HG03025 (cell line): ENCODE measurements around the gene HSFX3.
"Not testable (repeated sequence)": the region's sequence is repeated elsewhere in the genome, so short reads cannot be mapped to it uniquely, and the experiment has no call there.

Source experiments
- ATAC-seq: cut with Tn5 transposase; IDR thresholded peaks from one replicate; pipeline ENCODE4 v1.9.1; 2021; ENCODE audit warnings: mild to moderate bottlenecking, moderate library complexity; ENCODE audit not compliant: unreplicated experiment, low FRiP score

HSFX3 gene

DNA sequence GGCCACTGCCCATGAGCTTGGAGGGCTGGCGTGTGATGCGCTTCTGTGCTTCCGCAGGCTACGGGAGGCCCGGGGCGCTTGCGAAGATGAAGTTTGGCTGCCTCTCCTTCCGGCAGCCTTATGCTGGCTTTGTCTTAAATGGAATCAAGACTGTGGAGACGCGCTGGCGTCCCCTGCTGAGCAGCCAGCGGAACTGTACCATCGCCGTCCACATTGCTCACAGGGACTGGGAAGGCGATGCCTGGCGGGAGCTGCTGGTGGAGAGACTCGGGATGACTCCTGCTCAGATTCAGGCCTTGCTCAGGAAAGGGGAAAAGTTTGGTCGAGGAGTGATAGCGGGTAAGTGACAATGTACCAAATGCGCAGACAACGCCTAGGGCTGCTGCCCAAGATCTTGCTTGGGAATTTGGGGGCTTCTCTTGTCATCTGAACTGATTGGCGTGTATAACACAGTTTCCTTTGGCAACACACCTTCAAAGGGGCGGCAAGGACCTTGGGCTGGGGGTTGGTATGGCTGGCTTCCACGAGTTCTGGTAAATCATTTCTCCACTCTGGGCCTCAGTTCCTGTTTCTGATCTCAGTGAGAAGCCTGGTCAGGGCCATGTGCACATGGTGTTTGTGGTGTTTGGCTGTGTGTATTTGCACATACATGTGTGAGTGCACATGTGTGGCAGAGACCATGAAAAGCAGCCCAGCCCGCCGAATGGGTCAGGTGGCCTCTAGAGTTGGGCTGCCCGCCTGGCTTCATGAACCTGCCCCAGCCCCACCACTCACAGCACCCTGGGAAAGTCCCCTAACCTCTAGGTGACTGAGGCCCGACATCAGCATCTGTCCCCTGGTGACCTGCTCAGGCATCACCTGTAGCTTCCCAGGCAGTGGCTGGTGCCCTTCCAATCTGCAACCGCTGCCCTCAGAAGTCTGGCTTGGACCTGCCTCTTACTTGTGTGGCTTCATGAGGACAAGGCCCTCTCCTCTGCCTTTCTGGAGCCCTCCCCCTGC is 3.9 kb downstream of the HSFX3 start:
- ATAC-seq = not testable (repeated sequence)

DNA sequence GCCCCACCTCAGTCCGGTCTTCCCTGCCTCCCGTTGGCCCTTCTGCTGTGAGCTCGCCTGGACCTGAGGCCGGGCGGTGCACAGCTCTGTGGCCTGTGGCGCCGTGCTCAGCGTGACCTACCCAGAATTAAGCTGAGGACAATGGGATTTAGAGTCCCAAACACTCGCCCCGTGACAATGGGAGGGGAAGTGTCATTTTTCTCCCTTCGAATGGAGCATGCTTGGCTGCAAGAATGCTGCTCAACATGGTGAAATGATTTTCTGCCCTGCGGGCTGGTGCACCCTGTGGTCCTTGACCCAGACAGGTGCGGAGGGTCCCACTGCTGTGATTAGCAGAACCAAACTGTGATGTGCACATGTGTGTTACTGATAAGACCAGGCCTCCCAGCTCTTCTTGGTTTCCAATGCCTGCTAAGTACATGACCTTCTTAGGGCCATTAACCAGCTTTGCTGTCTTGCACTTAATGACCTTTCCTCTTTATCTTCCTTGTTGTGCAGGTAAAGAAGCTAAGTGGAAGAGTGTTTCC is 8.1 kb downstream of the HSFX3 start:
- no peak for ATAC-seq

DNA sequence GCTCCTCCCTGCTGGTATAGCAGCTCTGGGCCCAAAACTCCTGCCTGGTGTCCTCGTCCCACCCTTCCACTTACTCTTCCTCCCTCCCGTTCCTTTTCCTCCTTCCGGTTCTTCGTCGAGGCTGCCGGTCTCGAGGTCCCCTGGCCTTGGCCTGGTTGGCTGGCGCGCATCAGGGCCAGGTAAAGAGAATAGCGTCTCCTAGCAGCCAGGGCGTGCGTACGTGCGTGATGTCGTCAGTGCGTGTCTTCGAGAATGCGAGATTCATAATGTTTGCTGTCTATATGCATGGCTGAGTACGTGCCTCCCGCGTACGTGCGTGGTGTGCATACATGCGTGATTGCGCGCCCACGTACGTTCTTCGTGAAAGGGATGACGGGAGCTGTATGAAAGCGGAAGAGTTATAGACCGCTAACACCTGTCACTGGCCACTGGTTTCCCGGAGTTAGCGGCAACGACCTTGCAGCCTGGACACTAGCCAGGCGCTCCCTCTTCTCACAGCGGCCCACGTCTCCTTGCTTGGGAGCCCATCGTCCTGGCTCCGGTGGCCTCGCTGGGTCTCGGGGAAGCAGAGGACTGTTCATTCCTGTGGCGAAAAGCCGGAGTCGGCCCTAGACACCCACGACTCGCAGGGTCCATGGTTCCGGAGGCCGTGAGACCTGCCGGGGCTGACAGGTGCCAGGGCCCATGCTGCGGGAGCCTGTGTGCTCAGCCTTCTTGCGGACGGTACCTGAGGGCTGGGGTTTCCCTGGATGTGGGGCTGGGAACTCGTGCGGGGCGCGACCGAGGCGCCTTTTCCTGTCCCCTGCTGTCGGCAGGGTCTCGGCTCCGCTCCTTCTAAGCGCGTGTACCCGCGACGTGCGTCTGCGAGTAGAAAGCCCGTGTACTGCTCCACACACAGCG is 8.9 kb downstream of the HSFX3 start, which contains the start of gene EOLA1:
TSS of gene EOLA1 (plus strand) at position 392 of the 900 bp plus-strand sequence. CDS start 4,619 bp downstream, outside the sequence.
- peak; percentile 81 for ATAC-seq

DNA sequence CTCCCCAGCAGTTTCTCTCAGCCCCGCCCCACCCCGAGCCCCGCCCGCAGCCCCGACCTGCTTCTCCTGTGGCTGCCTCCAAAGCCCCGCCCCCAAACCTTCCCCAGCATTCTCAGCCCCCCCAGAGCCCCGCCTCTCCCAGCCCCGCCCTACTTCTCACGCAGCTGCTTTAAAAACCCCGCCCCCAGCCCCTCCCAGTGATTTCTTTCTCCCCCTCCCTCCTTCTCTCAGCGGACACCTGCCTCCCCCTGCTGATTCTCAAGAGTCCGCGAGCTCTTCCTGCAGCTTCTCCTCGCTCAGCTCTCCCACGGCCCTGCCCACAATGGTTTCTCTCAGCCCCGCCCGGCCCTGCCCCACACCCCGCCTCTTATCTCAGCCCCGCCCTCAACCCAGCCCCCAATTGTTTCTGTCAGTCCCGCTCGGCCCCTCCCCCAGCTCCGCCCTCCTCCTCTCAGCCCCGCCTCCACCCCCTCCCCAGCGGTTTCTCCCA is 9.5 kb downstream of the HSFX3 start:
- ATAC-seq = no peak

DNA sequence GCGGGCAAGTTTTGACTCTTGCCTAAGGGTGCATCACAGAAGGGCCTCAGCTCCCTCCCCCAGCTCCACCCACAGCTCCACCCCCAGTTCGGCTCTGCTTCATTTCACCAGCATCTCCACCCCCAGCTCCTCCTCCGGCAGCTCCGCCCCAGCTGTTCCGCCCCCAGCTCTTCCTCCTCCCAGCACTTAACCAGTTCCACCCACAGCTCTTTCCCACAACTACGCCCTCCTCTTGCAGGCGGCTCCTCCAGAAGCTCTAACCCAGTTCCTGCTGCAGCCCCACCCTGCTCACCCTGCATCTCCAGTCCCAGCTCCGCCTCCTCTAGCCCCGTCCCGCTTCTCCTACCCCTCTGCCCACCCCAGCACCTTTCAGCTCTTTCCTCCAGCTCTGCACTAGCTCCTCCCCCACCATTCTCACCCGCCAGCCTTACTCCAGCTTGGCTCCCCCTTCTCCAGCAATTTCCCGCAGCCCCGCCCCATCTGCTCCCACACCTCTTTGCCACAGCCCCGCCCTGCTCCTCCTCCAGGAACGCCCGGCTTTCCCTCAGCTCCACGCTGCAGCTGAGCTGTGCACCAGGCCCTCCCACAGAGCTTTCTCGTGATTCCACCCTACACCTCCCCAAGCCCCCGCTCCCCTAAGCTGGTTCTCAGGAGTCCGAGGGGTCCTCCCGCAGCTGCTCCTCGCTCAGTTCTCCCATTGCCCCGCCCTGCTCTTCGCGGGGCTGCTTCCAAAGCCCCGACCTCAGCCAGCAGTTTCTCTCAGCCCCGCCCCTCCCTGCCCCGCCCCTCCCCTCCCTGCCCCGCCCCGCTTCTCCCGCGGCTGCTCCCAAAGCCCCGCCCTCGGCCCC is 10.2 kb downstream of the HSFX3 start:
- ATAC-seq = peak; percentile 34

DNA sequence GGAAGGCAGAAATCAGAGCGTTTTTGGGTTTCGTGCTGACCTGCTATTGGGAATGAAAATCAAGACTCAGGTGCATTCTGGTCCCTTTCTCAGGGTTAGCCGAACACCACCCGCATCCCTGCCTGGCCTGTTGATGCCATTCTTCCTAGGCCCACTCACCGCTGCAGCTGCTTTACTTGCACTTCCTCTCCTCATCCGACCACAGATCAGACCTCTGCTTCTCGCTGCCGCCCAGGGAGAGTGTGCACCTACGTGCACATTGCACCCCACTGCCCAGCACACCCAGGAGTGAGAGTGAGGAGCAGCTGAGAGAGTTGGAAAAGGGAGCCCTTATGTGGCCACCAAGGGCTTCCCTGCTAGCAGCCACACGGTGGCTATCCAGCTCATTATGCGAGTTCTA is 12.2 kb downstream of the HSFX3 start:
- ATAC-seq = not testable (repeated sequence)

DNA sequence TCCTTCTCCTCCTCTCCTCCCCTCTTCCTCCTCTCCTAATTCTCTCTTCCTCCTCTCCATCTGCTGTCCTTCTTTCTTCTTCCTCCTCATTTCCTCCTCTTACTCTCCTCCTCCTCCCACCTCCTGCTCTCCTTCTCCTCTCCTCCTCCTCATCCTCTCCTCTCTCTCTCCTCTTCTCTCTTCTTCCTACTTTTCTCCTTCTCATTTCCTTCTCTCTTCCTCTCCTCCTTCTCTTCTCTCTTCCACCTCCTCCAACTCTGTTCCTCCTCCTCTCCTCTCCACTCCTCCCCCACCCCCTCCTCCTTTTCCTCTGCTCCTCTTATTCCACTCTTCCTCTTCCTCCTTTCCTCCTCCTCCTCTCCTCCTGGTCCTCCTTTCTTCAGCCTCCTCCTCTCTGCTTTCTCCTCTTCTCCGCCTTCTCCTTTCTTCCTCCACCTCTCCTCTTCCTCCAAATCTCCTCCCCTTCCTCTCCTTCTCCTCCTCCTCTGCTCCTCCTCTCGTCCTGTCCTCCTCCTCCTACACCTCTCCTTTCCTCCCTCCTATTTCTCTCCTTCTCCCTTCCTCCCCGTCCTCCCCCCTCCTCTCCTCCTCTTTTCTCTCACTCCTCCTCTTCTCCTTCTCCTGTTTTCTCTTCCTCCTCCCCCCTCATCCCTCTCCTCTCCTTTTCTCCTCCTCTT is 14.7 kb downstream of the HSFX3 start:
- ATAC-seq = not testable (repeated sequence)

DNA sequence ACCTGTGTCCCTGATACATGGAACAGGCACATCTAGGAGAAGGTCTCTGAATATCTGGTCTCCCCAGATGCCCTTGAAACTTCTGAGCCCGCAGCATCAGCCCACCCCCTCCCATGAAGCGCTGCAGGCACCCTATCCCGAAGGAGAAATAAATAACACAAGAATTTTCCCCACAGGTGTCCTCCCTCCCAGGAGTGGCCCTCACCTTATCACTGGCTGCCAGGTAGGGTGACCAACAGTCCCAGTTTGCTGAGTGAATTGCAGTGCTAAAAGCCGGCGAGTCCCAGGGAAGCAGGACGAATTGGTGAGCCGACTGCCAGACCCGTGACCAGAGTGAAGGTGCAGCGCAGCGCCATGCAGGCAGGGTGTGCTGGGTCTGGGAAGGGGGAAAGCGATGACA is 15.7 kb downstream of the HSFX3 start:
- ATAC-seq = not testable (repeated sequence)

DNA sequence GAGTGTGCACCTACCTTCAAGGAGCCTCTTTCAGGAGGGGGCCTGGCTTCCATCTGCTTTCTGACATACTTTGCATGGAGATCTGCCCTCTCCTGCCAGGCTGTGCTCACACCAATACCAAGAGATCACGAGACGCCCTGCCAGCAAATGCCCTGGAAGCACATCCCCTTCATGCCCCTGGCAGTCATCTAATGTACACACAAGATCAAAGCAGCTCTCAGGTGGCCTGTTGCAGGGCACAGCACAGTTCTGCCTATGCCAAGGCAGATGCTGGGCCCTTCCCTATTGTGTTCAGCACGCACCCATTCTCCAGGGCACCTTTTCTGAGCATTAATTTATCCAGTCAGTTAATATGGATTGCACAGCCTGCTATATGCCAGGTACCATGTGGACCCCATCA is 16.9 kb downstream of the HSFX3 start:
- not testable (repeated sequence) for ATAC-seq

DNA sequence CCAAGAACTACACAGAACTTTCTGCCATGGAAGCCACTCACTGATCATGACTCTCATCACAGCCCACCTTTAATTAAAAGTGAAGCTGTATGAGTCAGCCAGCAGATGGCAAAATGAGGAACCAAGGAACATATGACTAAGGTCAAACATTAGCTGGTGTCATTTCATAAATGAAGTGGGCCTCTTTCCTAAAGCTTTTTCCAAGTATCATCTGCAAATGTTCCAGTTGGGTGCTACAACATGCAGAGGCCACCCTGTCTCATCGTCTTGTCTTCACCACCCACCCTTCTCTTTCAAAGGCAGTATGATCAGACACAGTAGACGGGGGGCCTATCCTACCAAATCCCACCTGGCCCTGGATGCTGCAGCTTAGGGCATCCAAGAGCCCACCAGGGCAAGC is 18.1 kb downstream of the HSFX3 start:
- ATAC-seq = no peak

DNA sequence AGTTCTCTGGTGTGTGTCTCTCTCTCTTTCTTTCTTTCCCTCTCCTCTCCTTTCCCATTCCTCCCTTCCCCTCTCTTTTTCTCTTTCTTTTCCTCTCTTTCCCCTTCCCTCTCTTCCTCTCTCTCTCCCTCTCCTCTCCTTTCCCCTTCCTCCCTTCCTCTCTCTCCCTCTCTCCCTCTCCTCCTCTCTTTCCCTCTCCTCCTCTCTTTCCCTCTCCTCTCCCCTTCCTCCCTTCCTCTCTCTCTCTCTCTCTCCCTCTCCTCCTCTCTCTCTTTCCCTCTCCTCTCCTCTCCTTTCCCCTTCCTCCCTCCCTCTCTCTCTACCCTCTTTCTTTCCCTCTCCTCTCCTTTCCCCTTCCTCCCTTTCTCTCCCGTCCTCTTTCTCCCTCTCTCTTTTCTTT is 21.3 kb downstream of the HSFX3 start:
- ATAC-seq = no peak

DNA sequence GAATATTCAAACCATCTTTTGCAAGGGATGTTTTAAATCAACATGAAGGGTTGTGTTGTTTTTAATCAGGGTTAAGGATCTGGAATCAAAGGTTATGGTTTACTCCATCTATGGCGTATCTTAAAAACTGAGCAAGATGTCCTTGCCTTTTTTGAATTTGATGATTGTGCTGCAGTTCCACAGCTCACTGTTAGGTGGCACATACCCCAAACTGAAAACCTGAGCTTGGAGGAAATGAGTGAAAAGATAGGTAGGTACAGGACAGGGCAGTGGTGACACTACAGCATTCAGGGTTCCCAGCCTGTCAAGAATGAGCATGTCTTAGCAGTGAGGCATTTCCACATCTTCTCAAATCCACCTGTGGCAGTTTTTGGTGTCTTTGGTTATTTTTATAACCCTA is 22.0 kb downstream of the HSFX3 start:
- ATAC-seq = no peak

DNA sequence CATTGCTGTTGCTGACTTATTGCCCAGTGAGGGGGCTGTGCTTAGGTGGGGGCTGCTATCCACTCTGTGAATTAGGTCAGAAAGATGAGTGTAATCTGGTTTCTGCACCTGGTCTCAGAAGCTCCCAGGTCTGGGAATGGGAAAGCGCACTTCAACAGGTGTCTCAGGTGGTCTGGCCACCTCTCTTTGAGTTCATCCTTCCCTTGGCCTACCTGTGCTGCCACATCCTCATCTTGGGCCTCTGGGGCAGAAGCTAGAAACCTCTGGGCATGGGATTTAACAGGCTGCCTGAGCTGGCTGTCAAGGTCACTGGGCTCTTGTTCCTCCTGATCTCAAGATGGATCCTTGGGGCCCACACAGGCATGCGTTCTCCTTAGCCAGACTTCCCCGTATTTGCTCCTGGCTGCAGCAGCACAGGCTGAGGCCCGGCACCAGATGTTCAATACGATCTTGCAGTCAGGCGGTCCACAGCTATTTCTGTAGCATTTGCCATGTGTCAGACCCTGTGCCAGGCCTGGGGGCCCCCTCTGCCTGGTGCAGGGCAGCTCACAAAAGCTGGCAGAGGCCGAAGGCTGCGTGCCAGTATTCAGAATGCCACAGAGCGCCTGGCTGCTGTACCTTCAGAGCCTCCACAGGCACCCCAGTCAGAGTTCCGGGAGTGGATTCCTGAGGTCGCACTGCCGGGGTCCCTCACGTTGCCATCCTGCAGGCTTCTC is 23.2 kb downstream of the HSFX3 start:
- ATAC-seq = not testable (repeated sequence)

DNA sequence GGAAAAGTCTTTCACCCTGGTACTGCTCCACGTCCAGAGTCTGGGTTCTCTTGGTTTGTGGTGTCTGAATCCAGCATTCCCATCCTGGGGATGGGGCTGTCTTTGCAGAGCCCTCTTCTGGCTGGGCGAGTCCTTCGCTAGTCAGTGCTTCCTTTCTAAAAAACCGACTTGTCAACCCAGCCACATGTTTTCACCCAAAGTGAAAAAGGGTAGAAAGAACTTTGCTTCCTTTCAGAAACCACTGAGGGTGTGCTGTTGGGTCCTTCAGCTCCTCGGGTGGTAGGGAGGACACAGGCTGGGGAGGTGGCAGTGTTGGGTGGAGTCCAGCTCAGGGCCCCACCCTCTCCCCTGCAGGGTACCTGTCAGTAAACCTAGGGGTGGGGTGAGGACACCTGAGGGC is 23.8 kb downstream of the HSFX3 start:
- ATAC-seq = peak; percentile 55

DNA sequence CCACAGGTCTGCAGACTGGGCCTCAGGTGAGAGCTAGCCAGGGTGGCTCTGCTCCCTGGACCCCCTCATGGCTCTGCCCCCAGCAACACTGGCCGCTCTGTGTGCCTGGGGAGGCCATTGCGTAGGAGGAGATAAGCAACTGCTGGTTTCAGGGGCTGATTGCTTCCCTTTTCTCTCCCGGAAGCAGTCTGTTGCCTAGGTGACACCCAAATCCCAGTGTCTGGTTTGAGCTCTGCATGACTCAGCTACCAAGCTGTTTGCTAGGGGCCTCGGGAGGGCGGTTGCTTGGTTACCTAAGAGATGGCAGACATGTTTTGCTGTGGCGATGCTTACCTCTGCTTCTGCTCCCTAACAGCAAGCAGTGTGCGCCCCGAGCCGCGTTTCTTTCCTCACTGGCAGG is 24.3 kb downstream of the HSFX3 start:
- peak; percentile 91 for ATAC-seq

DNA sequence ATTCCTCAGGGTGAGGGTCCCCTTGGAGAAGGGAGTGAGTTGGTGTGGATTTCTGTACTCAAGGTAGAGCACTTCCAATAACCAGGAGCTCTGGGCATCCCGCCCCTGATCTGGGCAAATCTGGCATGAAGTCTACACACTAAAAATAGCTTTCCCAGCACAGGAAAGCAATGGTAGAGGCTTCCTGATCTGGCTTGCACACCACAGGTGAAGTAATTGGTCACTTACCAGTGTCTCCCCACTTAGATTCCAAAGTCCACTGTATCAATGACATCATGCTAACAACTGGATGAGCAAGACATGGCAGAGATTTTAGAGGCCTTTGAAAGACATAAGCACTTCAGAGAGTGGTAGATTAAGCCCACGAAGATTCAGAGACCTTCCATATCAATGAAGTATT is 26.8 kb downstream of the HSFX3 start:
- no peak for ATAC-seq

DNA sequence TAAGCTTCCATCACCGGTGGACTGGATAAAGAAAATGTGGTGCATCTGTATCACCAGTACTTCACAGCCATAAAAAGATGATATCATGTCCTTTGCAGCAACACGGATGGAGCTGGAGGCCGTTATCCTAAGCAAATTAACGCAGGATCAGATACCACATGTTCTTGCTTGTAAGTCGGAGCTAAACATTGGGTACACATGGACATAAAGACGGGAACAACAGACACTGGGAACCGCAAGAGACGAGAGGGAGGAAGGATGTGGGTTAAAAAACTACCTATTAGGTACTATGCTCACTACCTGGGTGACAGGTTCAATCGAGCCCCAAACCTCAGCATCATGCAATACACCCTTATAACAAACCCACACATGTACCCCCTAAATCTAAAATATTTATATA is 28.3 kb downstream of the HSFX3 start:
- no peak for ATAC-seq

DNA sequence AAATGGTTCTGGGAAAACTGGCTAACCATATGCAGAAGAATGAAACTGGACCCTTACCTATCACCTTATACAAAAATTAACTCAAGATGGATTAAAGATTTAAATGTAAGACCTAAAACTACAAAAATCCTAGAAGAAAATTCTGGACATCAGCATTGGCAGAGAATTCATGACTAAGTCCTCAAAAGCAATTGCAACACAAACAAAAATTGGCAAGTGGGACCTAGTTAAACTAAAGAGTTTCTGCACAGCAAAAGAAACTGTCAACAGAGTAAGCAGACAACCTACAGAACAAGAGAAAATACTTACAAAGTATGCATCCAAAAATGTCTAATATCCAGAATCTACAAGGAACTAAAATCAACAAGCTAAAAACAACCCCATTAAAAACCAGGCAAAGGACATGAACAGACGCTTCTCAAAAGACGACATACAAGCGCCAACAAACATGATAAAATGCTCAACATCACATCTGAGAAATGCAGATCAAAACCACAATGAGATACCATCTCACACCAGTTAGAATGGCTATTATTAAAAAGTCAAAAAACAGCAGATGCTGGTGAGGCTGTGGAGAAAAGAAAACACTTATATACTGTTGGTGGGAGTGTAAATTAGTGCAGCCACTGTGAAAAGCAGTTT is 29.0 kb downstream of the HSFX3 start:
- ATAC-seq = not testable (repeated sequence)
